Activated B cell treated with CpG ODN at 0.5 μM for 24 hours (primary cell): ENCODE results near the gene C1orf116. TPM values are rescaled to one million over a fixed set of nuclear protein-coding genes. Genes with fewer than 3 reads are reported as not detected.

Experiments used
- ATAC-seq: fragments of 200-7000 bp; cut with Tn5 transposase; one replicate; pipeline ENCODE4 v1.10.0; 2021; ENCODE audit warnings: low read depth, mild to moderate bottlenecking, moderate library complexity
- CTCF ChIA-PET: fragments of 350-600 bp; sonication (Branson Sonifier 250); formaldehyde crosslinking; loops from one replicate; lab custom pipeline; 2021; ENCODE audit warnings: antibody characterized with exemption; lab: Charles Lee
- POLR2A ChIA-PET: fragments of 350-600 bp; sonication (Branson Sonifier 250); formaldehyde crosslinking; loops from one replicate; lab custom pipeline; 2021; ENCODE audit warnings: antibody characterized with exemption; lab: Charles Lee
- DNase-seq: peaks from one replicate; pipeline ENCODE4 v3.0.0; 2022
- H3K27ac Mint-ChIP-seq: one replicate; pipeline ENCODE4 v1.8.0; 2020; ENCODE audit warnings: mixed read lengths
- H3K27me3 Mint-ChIP-seq: one replicate; pipeline ENCODE4 v1.8.0; 2021; ENCODE audit warnings: mixed read lengths
- H3K36me3 Mint-ChIP-seq: one replicate; pipeline ENCODE4 v1.8.0; 2021; ENCODE audit warnings: low read depth, mixed read lengths
- H3K4me1 Mint-ChIP-seq: one replicate; pipeline ENCODE4 v1.8.0; 2021; ENCODE audit warnings: mixed read lengths
- H3K4me3 Mint-ChIP-seq: one replicate; pipeline ENCODE4 v1.8.0; 2020; ENCODE audit warnings: mild to moderate bottlenecking, mixed read lengths
- H3K9me3 Mint-ChIP-seq: one replicate; pipeline ENCODE4 v1.8.0; 2020; ENCODE audit warnings: mixed read lengths
- CTCF ChIP-seq: fragments of 200-600 bp; IDR thresholded peaks from one replicate; pipeline ENCODE4 v1.8.0; 2022; ENCODE audit warnings: antibody characterized with exemption, mild to moderate bottlenecking
- intact Hi-C: fragments of 100-400 bp; cut with micrococcal nuclease; formaldehyde crosslinking; loops from one replicate; pipeline ENCODE4 v1.15.1; 2024
- total RNA-seq: library from RNA; stranded (reverse); gene quantifications from 2 replicates; pipeline ENCODE4 v1.2.3, GENCODE V29; 2022

Gene C1orf116
- total RNA-seq, 1 donor from 2014 or later: 0.09 TPM

GRCh38 chr1:206986885-206987284 lies 45.7 kb downstream of the C1orf116 start:
- POLR2A ChIA-PET: no interaction called here
- no peak for TF ChIP-seq CTCF
- Mint-ChIP-seq H3K4me3 (no peak overlapping the region), H3K27me3 (peaks cover 5% of the 10 kb centered on the region), H3K4me1 (no peaks in the 10 kb centered on the region), H3K36me3 (no peaks in the 10 kb centered on the region), H3K27ac (no peak overlapping the region), H3K9me3 (no peaks in the 10 kb centered on the region)
- CTCF ChIA-PET: interaction anchor here (1.4 kb wide), 1 partner anchor 356 kb away, joined by 4 read pairs; no protein-coding TSS in a partner anchor
- ATAC-seq (no peak), DNase-seq (no peak)
- intact Hi-C loops: no loop called here

GRCh38 chr1:206986402-206986801 lies 46.2 kb downstream of the C1orf116 start:
- no peaks in the 10 kb centered on the region for H3K4me1 Mint-ChIP-seq
- ATAC-seq (no peak), DNase-seq (no peak)
- CTCF ChIA-PET: interaction anchor here (1.4 kb wide), 1 partner anchor 355 kb away, joined by 4 read pairs; no protein-coding TSS in a partner anchor
- peaks cover 5% of the 10 kb centered on the region for H3K27me3 Mint-ChIP-seq
- POLR2A ChIA-PET: no interaction called here
- no peak overlapping the region for H3K27ac Mint-ChIP-seq
- intact Hi-C loops: no loop called here
- no peaks in the 10 kb centered on the region for H3K9me3 Mint-ChIP-seq
- TF ChIP-seq CTCF: no peak
- no peaks in the 10 kb centered on the region for H3K36me3 Mint-ChIP-seq
- no peak overlapping the region for H3K4me3 Mint-ChIP-seq

- intact Hi-C loops: no loop called here
- peaks cover 5% of the 10 kb centered on the region for H3K27me3 Mint-ChIP-seq
- ChIA-PET CTCF (interaction anchor here (6.4 to 6.8 kb wide), 2 partner anchors 73 to 353 kb away, joined by 79 to 125 read pairs; partner anchors contain the start of gene DYRK3), POLR2A (no interaction called here)
- H3K9me3 Mint-ChIP-seq: no peaks in the 10 kb centered on the region
- ATAC-seq (no peak), DNase-seq (no peak)
- no peak overlapping the region for H3K4me3 Mint-ChIP-seq
- no peaks in the 10 kb centered on the region for H3K36me3 Mint-ChIP-seq
- TF ChIP-seq CTCF: no peak
- H3K4me1 Mint-ChIP-seq: no peaks in the 10 kb centered on the region
- no peak overlapping the region for H3K27ac Mint-ChIP-seq
Observed at GRCh38 chr1:206985162-206985749, 47.3 kb downstream of the C1orf116 start.

- no peaks in the 10 kb centered on the region for H3K36me3 Mint-ChIP-seq
- H3K4me1 Mint-ChIP-seq: no peaks in the 10 kb centered on the region
- CTCF ChIA-PET: interaction anchor here (0.7 to 6.8 kb wide), 54 partner anchors 9 to 520 kb away, joined by 3 to 125 read pairs (median 5); partner anchors contain the start of genes DYRK3 and FCMR
- H3K9me3 Mint-ChIP-seq: no peaks in the 10 kb centered on the region
- POLR2A ChIA-PET: interaction anchor here (0.7 to 1.5 kb wide), 6 partner anchors 57 to 347 kb away, joined by 3 to 9 read pairs (median 4); partner anchors contain the start of genes DYRK3 and FCMR
- DNase-seq: peak; percentile 52
- ATAC-seq: peak; percentile 91
- TF ChIP-seq CTCF: no peak
- no peak overlapping the region for H3K27ac Mint-ChIP-seq
- intact Hi-C loops: loop anchor here (1.0 to 5.0 kb wide), 13 partner anchors 47 to 520 kb away; partner anchors contain the start of gene IL20
- H3K4me3 Mint-ChIP-seq: no peak overlapping the region
- peaks cover 5% of the 10 kb centered on the region for H3K27me3 Mint-ChIP-seq
Observed at GRCh38 chr1:206982216-206982615, 50.3 kb downstream of the C1orf116 start.

- intact Hi-C loops: loop anchor here (5.0 kb wide), 1 partner anchor 517 kb away; no protein-coding TSS in a partner anchor
- ChIA-PET CTCF (interaction anchor here (0.7 to 6.8 kb wide), 10 partner anchors 45 to 347 kb away, joined by 3 to 125 read pairs (median 32); partner anchors contain the start of genes DYRK3 and IL20), POLR2A (no interaction called here)
- H3K27ac Mint-ChIP-seq: no peak overlapping the region
- H3K27me3 Mint-ChIP-seq: peaks cover 5% of the 10 kb centered on the region
- no peaks in the 10 kb centered on the region for H3K36me3 Mint-ChIP-seq
- no peak for TF ChIP-seq CTCF
- DNase-seq (no peak), ATAC-seq (no peak)
- no peak overlapping the region for H3K4me3 Mint-ChIP-seq
- no peaks in the 10 kb centered on the region for H3K4me1 Mint-ChIP-seq
- H3K9me3 Mint-ChIP-seq: no peaks in the 10 kb centered on the region
Observed at GRCh38 chr1:206979379-206980043, 53.0 kb downstream of the C1orf116 start.
